GM19043 (cell line): ENCODE results near the gene SLC15A3.
A peak's percentile ranks its signal among the peaks of the same experiment; 100 is the strongest.
"Not testable (repeated sequence)": the region's sequence is repeated elsewhere in the genome, so short reads cannot be mapped to it uniquely, and the experiment has no call there.

Experiments
- ATAC-seq: cut with Tn5 transposase; IDR thresholded peaks from one replicate; pipeline ENCODE4 v1.9.1; 2021; ENCODE audit warnings: low read depth; ENCODE audit not compliant: unreplicated experiment

The SLC15A3 gene

GRCh38 chr11:60977224-60977623 lies 25.2 kb upstream of the SLC15A3 start:
- ATAC-seq, result no peak

GRCh38 chr11:60974726-60975125 lies 22.8 kb upstream of the SLC15A3 start:
- ATAC-seq, result no peak

GRCh38 chr11:60974316-60974715 lies 22.3 kb upstream of the SLC15A3 start:
- not testable (repeated sequence) for ATAC-seq

- ATAC-seq, result no peak
Observed at GRCh38 chr11:60973699-60974098, 21.7 kb upstream of the SLC15A3 start.

- ATAC-seq, result no peak
Observed at GRCh38 chr11:60972182-60973030, 20.4 kb upstream of the SLC15A3 start.

- ATAC-seq, result no peak
Observed at GRCh38 chr11:60971520-60971919, 19.5 kb upstream of the SLC15A3 start, which contains the start of gene CD6. Gene CD6 (plus strand): TSS chr11:60971680. CDS start chr11:60971866, 186 bp downstream.

- no peak for ATAC-seq
Observed at GRCh38 chr11:60970890-60971289, 18.9 kb upstream of the SLC15A3 start.

- peak; percentile 51 for ATAC-seq
Observed at GRCh38 chr11:60970369-60970774, 18.4 kb upstream of the SLC15A3 start.

- ATAC-seq, result no peak
Observed at GRCh38 chr11:60968223-60968622, 16.2 kb upstream of the SLC15A3 start.

GRCh38 chr11:60966890-60967289 lies 14.9 kb upstream of the SLC15A3 start:
- ATAC-seq, result no peak

GRCh38 chr11:60964801-60965200 lies 12.8 kb upstream of the SLC15A3 start:
- no peak for ATAC-seq

GRCh38 chr11:60960405-60960804 lies 8.4 kb upstream of the SLC15A3 start:
- ATAC-seq, result no peak

- ATAC-seq, result no peak
Observed at GRCh38 chr11:60959431-60959830, 7.5 kb upstream of the SLC15A3 start.

GRCh38 chr11:60957188-60957587 lies 5.2 kb upstream of the SLC15A3 start:
- no peak for ATAC-seq

GRCh38 chr11:60955571-60955970 lies 3.6 kb upstream of the SLC15A3 start:
- ATAC-seq, result no peak

- ATAC-seq, result no peak
Observed at GRCh38 chr11:60954421-60954820, 2.4 kb upstream of the SLC15A3 start.

- ATAC-seq, result no peak
Observed at GRCh38 chr11:60953781-60954180, 1.8 kb upstream of the SLC15A3 start.

- ATAC-seq, result peak; percentile 1
Observed at GRCh38 chr11:60952742-60953170, 780 bp upstream of the SLC15A3 start.

- no peak for ATAC-seq
Observed at GRCh38 chr11:60951606-60951903, 421 bp downstream of the SLC15A3 start.

- ATAC-seq, result no peak
Observed at GRCh38 chr11:60950933-60951605, 907 bp downstream of the SLC15A3 start.

- no peak for ATAC-seq
Observed at GRCh38 chr11:60950024-60950423, 2.0 kb downstream of the SLC15A3 start.

GRCh38 chr11:60948250-60948649 lies 3.7 kb downstream of the SLC15A3 start:
- ATAC-seq, result no peak
